Endothelial cell of umbilical vein (primary cell): ENCODE measurements around the gene ARFGAP3. TPM values are rescaled to one million over a fixed set of nuclear protein-coding genes. Genes with fewer than 3 reads are reported as not detected.

Experiments
- BruUV-seq: library from RNA; stranded (reverse); fragments of 400-500 nt; replicated peaks from 2 replicates; lab custom pipeline; 2021; lab: Mats Ljungman, UMichigan
- CTCF ChIA-PET: fragments of 300-600, 350-600 bp; sonication (Branson Sonifier 250); formaldehyde crosslinking; loops from one replicate; lab custom pipeline; 2021; ENCODE audit warnings: antibody characterized with exemption, inconsistent platforms; lab: Charles Lee
- POLR2A ChIA-PET: fragments of 300-600, 350-600 bp; sonication (Branson Sonifier 250); formaldehyde crosslinking; loops from one replicate; lab custom pipeline; 2021; ENCODE audit warnings: antibody characterized with exemption, inconsistent platforms; lab: Charles Lee
- DNase-seq: peaks from one replicate; pipeline ENCODE4 v3.0.0-alpha.2; 2011; ENCODE audit warnings: low read depth, low spot score
- FAIRE-seq: peaks from 2 replicates; lab custom pipeline; 2011; peaks lifted over from hg19 to GRCh38; lab: Jason Lieb, UNC
- H2AFZ ChIP-seq: 2 replicates; pipeline ENCODE4 v1.6.0; 2012; ENCODE audit warnings: low read depth, low read length, control low read depth, inconsistent platforms
- H3K27ac ChIP-seq: 2 replicates; pipeline ENCODE4 v1.5.1; 2011; ENCODE audit warnings: low read depth, mild to moderate bottlenecking, control low read depth, low read length, moderate library complexity; ENCODE audit not compliant: insufficient read depth
- H3K27me3 ChIP-seq, 2 experiments: 2 replicates each; pipeline versions ENCODE4 v1.6.0 to v1.6.1; 2011; ENCODE audit warnings: low read length in 2 of 2, mixed read lengths in 1 of 2; ENCODE audit not compliant: control insufficient read depth in 2 of 2, insufficient read depth in 2 of 2
- H3K36me3 ChIP-seq, 2 experiments: 2 replicates in 1 of 2; 3 replicates in 1 of 2; pipeline ENCODE4 v1.5.1; 2011; ENCODE audit warnings: low read length in 2 of 2, mild to moderate bottlenecking in 1 of 2, moderate library complexity in 1 of 2; ENCODE audit not compliant: control insufficient read depth in 2 of 2, insufficient read depth in 2 of 2; ENCODE audit errors: extremely low read depth in 1 of 2
- H3K4me1 ChIP-seq: 3 replicates; pipeline ENCODE4 v1.5.1; 2011; ENCODE audit warnings: mild to moderate bottlenecking, low read length; ENCODE audit not compliant: control insufficient read depth, insufficient read depth; ENCODE audit errors: extremely low read depth
- H3K4me2 ChIP-seq: 2 replicates; pipeline ENCODE4 v1.6.1; 2011; ENCODE audit warnings: low read length, control low read depth, mixed read lengths; ENCODE audit not compliant: insufficient read depth
- H3K4me3 ChIP-seq, 3 experiments: fragments of 200-600 bp in 1 of 3; sonication (generic), shearing (Covaris generic) in 1 of 3; replicated peaks in 1 of 3; 2 replicates each; pipeline ENCODE4 v1.5.1; 2011 to 2016; ENCODE audit warnings: control low read depth in 3 of 3, low read length in 3 of 3, mild to moderate bottlenecking in 2 of 3, inconsistent platforms in 1 of 3, low read depth in 1 of 3, moderate library complexity in 1 of 3; ENCODE audit not compliant: insufficient read depth in 1 of 3
- H3K79me2 ChIP-seq: 2 replicates; pipeline ENCODE4 v1.6.0; 2012; ENCODE audit warnings: low read length, inconsistent platforms; ENCODE audit not compliant: control insufficient read depth, insufficient read depth
- H3K9ac ChIP-seq: replicated peaks from 2 replicates; pipeline ENCODE3; 2011; ENCODE audit warnings: low read length, control low read depth; ENCODE audit not compliant: insufficient read depth; ENCODE audit errors: extremely low read depth
- H3K9me1 ChIP-seq: replicated peaks from 3 replicates; pipeline ENCODE4 v1.6.0; 2011; ENCODE audit warnings: mild to moderate bottlenecking, low read length; ENCODE audit not compliant: control insufficient read depth, insufficient read depth; ENCODE audit errors: extremely low read depth
- H3K9me3 ChIP-seq: replicated peaks from 2 replicates; pipeline ENCODE4 v1.5.1; 2012; ENCODE audit warnings: low read length, inconsistent platforms; ENCODE audit not compliant: control insufficient read depth, insufficient read depth
- H4K20me1 ChIP-seq: replicated peaks from 2 replicates; pipeline ENCODE3; 2011; ENCODE audit warnings: mild to moderate bottlenecking, low read length; ENCODE audit not compliant: control insufficient read depth, insufficient read depth; ENCODE audit errors: extremely low read depth
- CTCF ChIP-seq, 2 donors: IDR thresholded peaks; 1 replicate in 1 of 2; 2 replicates in 1 of 2; pipeline ENCODE4 v1.5.1; 2011; ENCODE audit warnings: low read length in 2 of 2, mild to moderate bottlenecking in 2 of 2, moderate library complexity in 2 of 2, control low read depth in 1 of 2, inconsistent platforms in 1 of 2, low read depth in 1 of 2; ENCODE audit not compliant: insufficient read depth in 1 of 2; ENCODE audit errors: extremely low read depth in 1 of 2
- EZH2 ChIP-seq: IDR thresholded peaks from 2 replicates; pipeline ENCODE4 v1.6.1; 2012; ENCODE audit warnings: borderline replicate concordance, low read depth, mild to moderate bottlenecking, moderate library complexity, low read length, inconsistent platforms; ENCODE audit not compliant: severe bottlenecking
- FOS ChIP-seq: IDR thresholded peaks from 2 replicates; pipeline ENCODE4 v1.6.1; 2011; ENCODE audit warnings: mild to moderate bottlenecking, low read length, moderate library complexity, borderline replicate concordance; ENCODE audit not compliant: insufficient read depth
- GATA2 ChIP-seq: IDR thresholded peaks from 2 replicates; pipeline ENCODE4 v1.7.0; 2011; ENCODE audit warnings: low read depth, mild to moderate bottlenecking, moderate library complexity, mixed read lengths, low read length; ENCODE audit not compliant: insufficient read length, insufficient read depth
- JUN ChIP-seq: IDR thresholded peaks from 2 replicates; pipeline ENCODE4 v1.6.1; 2011; ENCODE audit warnings: borderline replicate concordance, low read depth; ENCODE audit not compliant: insufficient read length, insufficient read depth
- MAX ChIP-seq: IDR thresholded peaks from 2 replicates; pipeline ENCODE4 v1.6.1; 2011; ENCODE audit not compliant: insufficient read depth, insufficient read length
- MYC ChIP-seq: IDR thresholded peaks from one replicate; pipeline ENCODE4 v1.6.1; 2011; ENCODE audit warnings: mild to moderate bottlenecking, low read depth, low read length
- POLR2A ChIP-seq: IDR thresholded peaks from 2 replicates; pipeline ENCODE4 v1.6.1; 2012; ENCODE audit warnings: low read depth, mild to moderate bottlenecking, control low read depth, low read length
- POLR2AphosphoS5 ChIP-seq: IDR thresholded peaks from 2 replicates; pipeline ENCODE4 v1.6.1; 2012; ENCODE audit warnings: low read depth, mild to moderate bottlenecking, control low read depth, low read length, moderate library complexity; ENCODE audit not compliant: insufficient read depth
- dilution Hi-C: fragments of 300-500 bp; cut with MboI; formaldehyde crosslinking; loops from one replicate; pipeline ENCODE4 v1.15.0; 2019; ENCODE audit warnings: low sequenced_read_pairs; ENCODE audit not compliant: extremely low pct_ligation_motif_present
- intact Hi-C: fragments of 100-400 bp; cut with micrococcal nuclease; formaldehyde crosslinking; loops from one replicate; pipeline ENCODE4 v1.10.0; 2022
- polyA plus RNA-seq, 4 experiments: library from polyadenylated mRNA; depleted of rRNA in 3 of 4; stranded (reverse) in 3 of 4; unstranded in 1 of 4; fragments of >200 nt; gene quantifications; 2 replicates each; pipeline versions ENCODE4 v1.2.1 to v1.2.3, GENCODE V29; 2011 to 2012; ENCODE audit warnings: missing spikeins in 1 of 4
- total RNA-seq: library from RNA; stranded (reverse); gene quantifications from 2 replicates; pipeline ENCODE4 v1.2.3, GENCODE V29; 2021

ARFGAP3 gene
- total and polyA plus RNA-seq, 2 donors (not counting 3 experiments of a cell fraction or from before 2014, with no cell fraction given): 29.1 to 33.4 TPM

- Histone ChIP-seq H3K4me3 (no peak overlapping the region), H3K27ac (no peak overlapping the region), H4K20me1 (no peaks in the 10 kb centered on the region), H3K79me2 (no peaks in the 10 kb centered on the region), H3K27me3 (no peaks in the 10 kb centered on the region), H3K4me2 (no peak overlapping the region), H3K9me3 (no peaks in the 10 kb centered on the region), H3K9me1 (no peaks in the 10 kb centered on the region), H2AFZ (no peak overlapping the region), H3K9ac (no peak overlapping the region), H3K36me3 (peaks cover 0 to 14% of the 10 kb centered on the region in 2 experiments), H3K4me1 (peaks cover 8% of the 10 kb centered on the region)
- BruUV-seq: no TSS peak
- intact Hi-C loops (no loop called here), dilution Hi-C loops (no loop called here)
- TF ChIP-seq MYC (no peak), JUN (no peak), EZH2 (no peak), CTCF (IDR thresholded peaks at IDR 0.05; ENCODE audit: extremely low read depth in 1 of 2, insufficient read depth in 1 of 2, low read depth in 1 of 2, low read length in 2 of 2) (no peak), FOS (no peak), POLR2A (no peak), GATA2 (no peak), MAX (no peak), POLR2AphosphoS5 (no peak)
- DNase-seq: no peak
- FAIRE-seq: no peak
- POLR2A ChIA-PET: no interaction called here
- CTCF ChIA-PET: interaction anchor here (1.2 kb wide), 1 partner anchor 12 kb away, joined by 3 read pairs; no protein-coding TSS in a partner anchor
Observed at GRCh38 chr22:42794551-42795510, 62.2 kb downstream of the ARFGAP3 start.
